NCI-H524 (cell line): ENCODE results near the gene TNIK.
"Not testable (repeated sequence)": the region's sequence is repeated elsewhere in the genome, so short reads cannot be mapped to it uniquely, and the experiment has no call there.

Experiments used
- DNase-seq, 2 experiments: peaks; one replicate each; lab custom pipeline; 2025; lab: John Stamatoyannopoulos, UW

Gene TNIK

GRCh38 chr3:171126478-171127209 is 333.6 kb downstream of the TNIK start:
- no peak for DNase-seq

- DNase-seq = no peak
Measured at GRCh38 chr3:171125010-171125409, 335.2 kb downstream of the TNIK start.

- DNase-seq = no peak
Measured at GRCh38 chr3:171123915-171124314, 336.3 kb downstream of the TNIK start.

- no peak for DNase-seq
Measured at GRCh38 chr3:171122861-171123260, 337.3 kb downstream of the TNIK start.

- DNase-seq = no peak
Measured at GRCh38 chr3:171122240-171122639, 338.0 kb downstream of the TNIK start.

GRCh38 chr3:171121801-171122200 is 338.4 kb downstream of the TNIK start:
- no peak for DNase-seq

GRCh38 chr3:171119402-171119801 is 340.8 kb downstream of the TNIK start:
- DNase-seq = not testable (repeated sequence)

GRCh38 chr3:171118993-171119392 is 341.2 kb downstream of the TNIK start:
- DNase-seq = not testable (repeated sequence)

GRCh38 chr3:171116824-171117395 is 343.3 kb downstream of the TNIK start:
- DNase-seq = no peak

GRCh38 chr3:171116365-171116764 is 343.8 kb downstream of the TNIK start:
- DNase-seq = no peak

- DNase-seq = peak in 1 of 2 experiments; percentile 11
Measured at GRCh38 chr3:171115667-171116066, 344.5 kb downstream of the TNIK start.

- peak; percentile 49 to 74 for DNase-seq
Measured at GRCh38 chr3:171113716-171114115, 346.5 kb downstream of the TNIK start.

- DNase-seq = no peak
Measured at GRCh38 chr3:171110715-171111114, 349.5 kb downstream of the TNIK start.

GRCh38 chr3:171108066-171108465 is 352.1 kb downstream of the TNIK start:
- DNase-seq = no peak

- no peak for DNase-seq
Measured at GRCh38 chr3:171103185-171103584, 357.0 kb downstream of the TNIK start.

GRCh38 chr3:171101982-171102641 is 358.1 kb downstream of the TNIK start:
- DNase-seq = no peak

GRCh38 chr3:171099911-171100310 is 360.3 kb downstream of the TNIK start:
- DNase-seq = peak in 1 of 2 experiments; percentile 11

- no peak for DNase-seq
Measured at GRCh38 chr3:171095063-171095462, 365.1 kb downstream of the TNIK start.

GRCh38 chr3:171094411-171094810 is 365.8 kb downstream of the TNIK start:
- no peak for DNase-seq

- DNase-seq = no peak
Measured at GRCh38 chr3:171093462-171093861, 366.7 kb downstream of the TNIK start.

GRCh38 chr3:171092467-171092911 is 367.7 kb downstream of the TNIK start:
- DNase-seq = no peak

GRCh38 chr3:171090321-171090720 is 369.9 kb downstream of the TNIK start:
- no peak for DNase-seq
